GM12878 (cell line): Measurements from ENCODE around the gene TGM6. TPM values are rescaled to one million over a fixed set of nuclear protein-coding genes. Genes with fewer than 3 reads are reported as not detected.

Experiments
- ATAC-seq: fragments of 200-7000 bp; cut with Tn5 transposase; 3 replicates; pipeline ENCODE4 v1.9.1; 2020; ENCODE audit warnings: mild to moderate bottlenecking, moderate library complexity
- BruUV-seq: library from RNA; stranded (reverse); fragments of 400-500 nt; replicated peaks from 2 replicates; lab custom pipeline; 2021; lab: Mats Ljungman, UMichigan
- CTCF ChIA-PET: fragments of 300-600 bp; sonication (Branson Sonifier 250); formaldehyde crosslinking; extraction: SDS; loops from one replicate; lab custom pipeline; 2021; ENCODE audit warnings: inconsistent platforms; lab: Yijun Ruan, JAX
- POLR2A ChIA-PET: fragments of 350-600 bp; formaldehyde crosslinking; extraction: SDS; loops from one replicate; lab custom pipeline; 2021; ENCODE audit warnings: inconsistent platforms; lab: Charles Lee
- RAD21 ChIA-PET: fragments of 300-600 bp; sonication (Branson Sonifier 250); formaldehyde crosslinking; loops from one replicate; lab custom pipeline; 2023; ENCODE audit warnings: antibody characterized with exemption; ENCODE audit not compliant: unreplicated experiment; lab: Charles Lee
- SMC1A ChIA-PET: fragments of 300-600 bp; sonication (Branson Sonifier 250); formaldehyde crosslinking; loops from one replicate; lab custom pipeline; 2023; ENCODE audit not compliant: unreplicated experiment, uncharacterized antibody; lab: Charles Lee
- DNase-seq: peaks from one replicate; pipeline ENCODE4 v3.0.0-alpha.2; 2011; ENCODE audit warnings: low read depth, low spot score
- FAIRE-seq: peaks from 3 replicates; lab custom pipeline; 2011; peaks lifted over from hg19 to GRCh38; lab: Jason Lieb, UNC
- H2AFZ ChIP-seq: 2 replicates; pipeline ENCODE4 v1.6.0; 2011; ENCODE audit warnings: low read depth, low read length, control low read depth; ENCODE audit not compliant: control insufficient read depth
- H3K27ac ChIP-seq: 2 replicates; pipeline ENCODE4 v1.5.1; 2011; ENCODE audit warnings: control low read depth; ENCODE audit not compliant: control insufficient read depth, insufficient read depth
- H3K27me3 ChIP-seq, 2 experiments: replicated peaks in 1 of 2; 2 replicates each; pipeline versions ENCODE4 v1.6.0 to v1.6.1; 2011; ENCODE audit warnings: low read length in 1 of 2; ENCODE audit not compliant: control insufficient read depth in 2 of 2, insufficient read depth in 2 of 2
- H3K36me3 ChIP-seq, 2 experiments: 2 replicates each; pipeline ENCODE4 v1.5.1; 2011; ENCODE audit warnings: low read length in 1 of 2; ENCODE audit not compliant: control insufficient read depth in 2 of 2, insufficient read depth in 2 of 2
- H3K4me1 ChIP-seq: 2 replicates; pipeline ENCODE4 v1.6.1; 2011; ENCODE audit warnings: mild to moderate bottlenecking, low read length, moderate library complexity, mixed read lengths; ENCODE audit not compliant: control insufficient read depth, insufficient read depth
- H3K4me2 ChIP-seq: 2 replicates; pipeline ENCODE4 v1.6.0; 2011; ENCODE audit warnings: control low read depth; ENCODE audit not compliant: control insufficient read depth, insufficient read depth
- H3K4me3 ChIP-seq: fragments of 200-600 bp; sonication (generic); 2 replicates; pipeline ENCODE4 v1.5.1; 2016
- H3K79me2 ChIP-seq: 2 replicates; pipeline ENCODE4 v1.6.0; 2011; ENCODE audit warnings: low read length; ENCODE audit not compliant: control insufficient read depth, insufficient read depth
- H3K9ac ChIP-seq: 2 replicates; pipeline ENCODE4 v1.8.0; 2011; ENCODE audit warnings: low read length, control low read depth, mixed read lengths; ENCODE audit not compliant: control insufficient read depth, insufficient read depth
- H3K9me3 ChIP-seq: replicated peaks from 3 replicates; pipeline ENCODE4 v1.5.1; 2011; ENCODE audit warnings: mild to moderate bottlenecking, low read length; ENCODE audit not compliant: control insufficient read depth, insufficient read depth
- H4K20me1 ChIP-seq: 2 replicates; pipeline ENCODE4 v1.6.0; 2011; ENCODE audit not compliant: control insufficient read depth, insufficient read depth
- ASH2L ChIP-seq: fragments of 300-600, 200-600 bp; sonication (generic); IDR thresholded peaks from 2 replicates; pipeline ENCODE4 v1.6.1; 2017; ENCODE audit warnings: low read depth, mild to moderate bottlenecking, borderline replicate concordance
- ATF7 ChIP-seq: fragments of 450-650 bp; IDR thresholded peaks from 2 replicates; pipeline ENCODE4 v1.6.1; 2016; ENCODE audit warnings: low read depth, mild to moderate bottlenecking
- EZH2 ChIP-seq: IDR thresholded peaks from 2 replicates; pipeline ENCODE4 v1.6.1; 2012; ENCODE audit warnings: low read depth, mild to moderate bottlenecking, control low read depth, inconsistent platforms, low read length, borderline replicate concordance; ENCODE audit not compliant: control insufficient read depth
- MTA2 ChIP-seq: fragments of 450-650 bp; IDR thresholded peaks from 2 replicates; pipeline ENCODE4 v1.6.1; 2016; ENCODE audit warnings: low read depth, mild to moderate bottlenecking, moderate library complexity
- MYB ChIP-seq: fragments of 150-350 bp; IDR thresholded peaks from 2 replicates; pipeline ENCODE4 v1.6.1; 2014; ENCODE audit warnings: mild to moderate bottlenecking, low read depth, low read length, borderline replicate concordance
- POLR2A ChIP-seq: IDR thresholded peaks from 2 replicates; pipeline ENCODE4 v1.6.1; 2011; ENCODE audit warnings: low read depth, mild to moderate bottlenecking, low read length
- POLR2AphosphoS5 ChIP-seq: IDR thresholded peaks from 2 replicates; pipeline ENCODE4 v1.6.1; 2011; ENCODE audit warnings: mild to moderate bottlenecking, low read length, inconsistent platforms
- RAD21 ChIP-seq: IDR thresholded peaks from 2 replicates; pipeline ENCODE4 v1.6.1; 2011; ENCODE audit warnings: mild to moderate bottlenecking, low read depth, low read length, moderate library complexity; ENCODE audit not compliant: insufficient read depth
- SIX5 ChIP-seq: IDR thresholded peaks from 2 replicates; pipeline ENCODE4 v1.6.1; 2011; ENCODE audit warnings: mild to moderate bottlenecking, low read depth, low read length, moderate library complexity; ENCODE audit not compliant: severe bottlenecking
- SPI1 ChIP-seq: IDR thresholded peaks from 2 replicates; pipeline ENCODE4 v1.6.1; 2011; ENCODE audit warnings: low read depth, mild to moderate bottlenecking, low read length, moderate library complexity, borderline replicate concordance; ENCODE audit not compliant: insufficient read depth
- TBL1XR1 ChIP-seq: IDR thresholded peaks from 2 replicates; pipeline ENCODE4 v1.6.1; 2012; ENCODE audit warnings: low read depth, low read length, improper control_type of control experiment
- TCF7 ChIP-seq: IDR thresholded peaks from 2 replicates; pipeline ENCODE4 v1.6.1; 2014; ENCODE audit warnings: antibody characterized with exemption, borderline replicate concordance
- WGBS: methylation state at CpG from one replicate; pipeline ENCODE4 v1.1.6; 2016; ENCODE audit warnings: low lambda C conversion rate; ENCODE audit not compliant: insufficient replicate concordance, insufficient coverage; ENCODE audit errors: missing lambda C conversion rate; 5-methylcytosine and 5-hydroxymethylcytosine counted together
- in situ Hi-C: fragments of 300-500 bp; cut with MboI; formaldehyde crosslinking; loops from 9 replicates; pipeline ENCODE4 v1.14.3; 2018; ENCODE audit warnings: mixed read lengths
- intact Hi-C: fragments of 100-400 bp; cut with micrococcal nuclease; formaldehyde crosslinking; loops from one replicate; pipeline ENCODE4 v1.14.2; 2022; ENCODE audit not compliant: unreplicated experiment
- polyA plus RNA-seq, 11 experiments: library from polyadenylated mRNA; depleted of rRNA in 4 of 11; unstranded in 6 of 11; stranded (reverse) in 5 of 11; fragments of >200 nt; fragmentation: Nextera tagmentation in 4 of 11; fragmentation: Illumina TruSeq in 1 of 11; extraction: Ambion mirVana in 4 of 11; extraction: Trizol in 1 of 11; gene quantifications; 1 replicate in 1 of 11; 2 replicates in 10 of 11; pipeline versions ENCODE4 v1.2.1 to v1.2.3, GENCODE V29; 2011 to 2016; ENCODE audit warnings: inconsistent platforms in 2 of 11, missing spikeins in 2 of 11, low read depth in 1 of 11
- total RNA-seq, 4 experiments: library from RNA; depleted of rRNA in 3 of 4; stranded (reverse); fragments of >200 nt in 3 of 4; fragmentation: Illumina TruSeq in 1 of 4; extraction: Trizol in 1 of 4; gene quantifications; 2 replicates each; pipeline versions ENCODE4 v1.2.1 to v1.2.3, GENCODE V29; 2013 to 2021
- TF ChIP-seq, protein P1 (sequence below): IDR thresholded peaks from 2 replicates; pipeline ENCODE4 v1.6.1; 2011; ENCODE audit warnings: low read depth, mild to moderate bottlenecking, low read length, moderate library complexity, borderline replicate concordance; ENCODE audit errors: extremely low read depth
- TF ChIP-seq, protein P2 (sequence below): fragments of 450-650 bp; IDR thresholded peaks from 2 replicates; pipeline ENCODE4 v1.6.1; 2016; ENCODE audit warnings: mild to moderate bottlenecking, moderate library complexity, borderline replicate concordance
- TF ChIP-seq, protein P3 (sequence below): fragments of 450-650 bp; IDR thresholded peaks from 2 replicates; pipeline ENCODE4 v1.6.1; 2014; ENCODE audit warnings: mild to moderate bottlenecking

TGM6 gene
- total and polyA plus RNA-seq, 10 of the 15 experiments (the other 5 are each of a cell fraction or from before 2014, with no cell fraction given): not detected

DNA sequence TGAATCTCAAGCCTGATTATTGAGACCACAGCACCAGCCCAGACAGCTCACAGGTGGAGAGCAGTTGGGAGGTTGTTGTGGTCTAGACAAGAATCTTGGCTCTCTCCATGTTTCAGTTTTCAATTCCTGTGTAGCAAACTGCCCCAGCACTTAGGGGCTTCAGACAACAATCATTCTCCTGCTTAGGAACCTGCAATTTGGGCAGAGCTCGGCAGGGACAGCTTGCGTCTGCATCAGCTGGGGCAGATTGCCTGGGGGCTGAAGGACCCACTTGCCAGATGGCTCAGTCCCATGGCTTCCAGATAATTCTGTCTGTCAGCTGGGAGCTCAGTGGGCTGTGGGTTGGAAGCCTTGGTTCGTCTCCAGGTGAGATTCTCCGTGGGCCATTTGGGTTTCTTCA, 6.9 kb downstream of the TGM6 start:
- in situ Hi-C loops: no loop called here
- H3K9ac ChIP-seq: no peak overlapping the region
- H3K4me2 ChIP-seq: no peak overlapping the region
- no peak overlapping the region for H3K27ac ChIP-seq
- POLR2A ChIA-PET: no interaction called here
- H4K20me1 ChIP-seq: no peaks in the 10 kb centered on the region
- no peaks in the 10 kb centered on the region for H3K36me3 ChIP-seq
- ATAC-seq (no peak), DNase-seq (no peak), FAIRE-seq (no peak)
- WGBS: 30% methylated on average over 4 of the region's 4 CpGs
- no peak overlapping the region for H3K4me3 ChIP-seq
- intact Hi-C loops: no loop called here
- no peaks in the 10 kb centered on the region; a peak in 1 of 4 replicates for H3K27me3 ChIP-seq
- CTCF ChIA-PET: interaction anchor here (0.9 to 2.2 kb wide), 12 partner anchors 13 to 234 kb away, joined by 3 to 20 read pairs (median 3); partner anchors contain the start of gene SNRPB
- SMC1A ChIA-PET: interaction anchor here (0.5 to 1.1 kb wide), 5 partner anchors 65 to 214 kb away, joined by 3 to 4 read pairs (median 3); no protein-coding TSS in a partner anchor
- RAD21 ChIA-PET: interaction anchor here (1.2 to 1.5 kb wide), 3 partner anchors 68 to 180 kb away, joined by 3 to 8 read pairs (median 4); no protein-coding TSS in a partner anchor
- H3K4me1 ChIP-seq: peaks cover 14% of the 10 kb centered on the region
- BruUV-seq: no TSS peak
- H3K9me3 ChIP-seq: peaks cover 7% of the 10 kb centered on the region; the same call in 2 of the 3 replicates
- no peaks in the 10 kb centered on the region for H3K79me2 ChIP-seq
- H2AFZ ChIP-seq: no peak overlapping the region
- TF ChIP-seq SPI1 (no peak), POLR2A (no peak), EZH2 (no peak), TCF7 (no peak), RAD21 (no peak), MTA2 (no peak), ASH2L (no peak), MYB (no peak), TBL1XR1 (no peak), SIX5 (no peak), POLR2AphosphoS5 (no peak), ATF7 (no peak)
- TF ChIP-seq, protein P1, sequence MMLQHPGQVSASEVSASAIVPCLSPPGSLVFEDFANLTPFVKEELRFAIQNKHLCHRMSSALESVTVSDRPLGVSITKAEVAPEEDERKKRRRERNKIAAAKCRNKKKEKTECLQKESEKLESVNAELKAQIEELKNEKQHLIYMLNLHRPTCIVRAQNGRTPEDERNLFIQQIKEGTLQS: no peak
- TF ChIP-seq, protein P2, sequence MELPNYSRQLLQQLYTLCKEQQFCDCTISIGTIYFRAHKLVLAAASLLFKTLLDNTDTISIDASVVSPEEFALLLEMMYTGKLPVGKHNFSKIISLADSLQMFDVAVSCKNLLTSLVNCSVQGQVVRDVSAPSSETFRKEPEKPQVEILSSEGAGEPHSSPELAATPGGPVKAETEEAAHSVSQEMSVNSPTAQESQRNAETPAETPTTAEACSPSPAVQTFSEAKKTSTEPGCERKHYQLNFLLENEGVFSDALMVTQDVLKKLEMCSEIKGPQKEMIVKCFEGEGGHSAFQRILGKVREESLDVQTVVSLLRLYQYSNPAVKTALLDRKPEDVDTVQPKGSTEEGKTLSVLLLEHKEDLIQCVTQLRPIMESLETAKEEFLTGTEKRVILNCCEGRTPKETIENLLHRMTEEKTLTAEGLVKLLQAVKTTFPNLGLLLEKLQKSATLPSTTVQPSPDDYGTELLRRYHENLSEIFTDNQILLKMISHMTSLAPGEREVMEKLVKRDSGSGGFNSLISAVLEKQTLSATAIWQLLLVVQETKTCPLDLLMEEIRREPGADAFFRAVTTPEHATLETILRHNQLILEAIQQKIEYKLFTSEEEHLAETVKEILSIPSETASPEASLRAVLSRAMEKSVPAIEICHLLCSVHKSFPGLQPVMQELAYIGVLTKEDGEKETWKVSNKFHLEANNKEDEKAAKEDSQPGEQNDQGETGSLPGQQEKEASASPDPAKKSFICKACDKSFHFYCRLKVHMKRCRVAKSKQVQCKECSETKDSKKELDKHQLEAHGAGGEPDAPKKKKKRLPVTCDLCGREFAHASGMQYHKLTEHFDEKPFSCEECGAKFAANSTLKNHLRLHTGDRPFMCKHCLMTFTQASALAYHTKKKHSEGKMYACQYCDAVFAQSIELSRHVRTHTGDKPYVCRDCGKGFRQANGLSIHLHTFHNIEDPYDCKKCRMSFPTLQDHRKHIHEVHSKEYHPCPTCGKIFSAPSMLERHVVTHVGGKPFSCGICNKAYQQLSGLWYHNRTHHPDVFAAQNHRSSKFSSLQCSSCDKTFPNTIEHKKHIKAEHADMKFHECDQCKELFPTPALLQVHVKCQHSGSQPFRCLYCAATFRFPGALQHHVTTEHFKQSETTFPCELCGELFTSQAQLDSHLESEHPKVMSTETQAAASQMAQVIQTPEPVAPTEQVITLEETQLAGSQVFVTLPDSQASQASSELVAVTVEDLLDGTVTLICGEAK: no peak
- TF ChIP-seq, protein P3, sequence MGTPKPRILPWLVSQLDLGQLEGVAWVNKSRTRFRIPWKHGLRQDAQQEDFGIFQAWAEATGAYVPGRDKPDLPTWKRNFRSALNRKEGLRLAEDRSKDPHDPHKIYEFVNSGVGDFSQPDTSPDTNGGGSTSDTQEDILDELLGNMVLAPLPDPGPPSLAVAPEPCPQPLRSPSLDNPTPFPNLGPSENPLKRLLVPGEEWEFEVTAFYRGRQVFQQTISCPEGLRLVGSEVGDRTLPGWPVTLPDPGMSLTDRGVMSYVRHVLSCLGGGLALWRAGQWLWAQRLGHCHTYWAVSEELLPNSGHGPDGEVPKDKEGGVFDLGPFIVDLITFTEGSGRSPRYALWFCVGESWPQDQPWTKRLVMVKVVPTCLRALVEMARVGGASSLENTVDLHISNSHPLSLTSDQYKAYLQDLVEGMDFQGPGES: no peak
- TF ChIP-seq, all 136 proteins: peak for 0
